Fibroblast of skin of right quadriceps (primary cell): ENCODE data around the gene ELL3.
"Not testable (repeated sequence)": the region's sequence is repeated elsewhere in the genome, so short reads cannot be mapped to it uniquely, and the experiment has no call there.

Experiments used
- DNase-seq: peaks from one replicate; pipeline ENCODE4 v3.0.0-alpha.2; 2013

The ELL3 gene

GRCh38 chr15:43789409-43789808 is 12.6 kb upstream of the ELL3 start:
- DNase-seq: no peak

- no peak for DNase-seq
Observed at GRCh38 chr15:43779016-43779415, 2.2 kb upstream of the ELL3 start.

- peak; percentile 64 for DNase-seq
Observed at GRCh38 chr15:43777267-43777914, 625 bp upstream of the ELL3 start.

- no peak for DNase-seq
Observed at GRCh38 chr15:43776101-43776717, 557 bp downstream of the ELL3 start.

- peak; percentile 58 for DNase-seq
Observed at GRCh38 chr15:43775411-43775965, 1.3 kb downstream of the ELL3 start.

GRCh38 chr15:43774062-43774461 is 2.7 kb downstream of the ELL3 start:
- no peak for DNase-seq

GRCh38 chr15:43772624-43773023 is 4.1 kb downstream of the ELL3 start:
- no peak for DNase-seq

- DNase-seq: no peak
Observed at GRCh38 chr15:43771816-43772215, 5.0 kb downstream of the ELL3 start.

- peak; percentile 59 for DNase-seq
Observed at GRCh38 chr15:43769584-43770228, 7.1 kb downstream of the ELL3 start.

GRCh38 chr15:43763819-43764446 is 12.8 kb downstream of the ELL3 start:
- peak; percentile 22 for DNase-seq

- peak; percentile 81 for DNase-seq
Observed at GRCh38 chr15:43762824-43763223, 13.9 kb downstream of the ELL3 start.

- DNase-seq: no peak
Observed at GRCh38 chr15:43751885-43752284, 24.9 kb downstream of the ELL3 start.

- no peak for DNase-seq
Observed at GRCh38 chr15:43749690-43750345, 26.9 kb downstream of the ELL3 start.

- peak; percentile 13 for DNase-seq
Observed at GRCh38 chr15:43748376-43748775, 28.4 kb downstream of the ELL3 start.

GRCh38 chr15:43746903-43747309 is 29.9 kb downstream of the ELL3 start:
- DNase-seq: peak; percentile 45

GRCh38 chr15:43746245-43746902 is 30.4 kb downstream of the ELL3 start, which contains the start of gene PDIA3:
Gene PDIA3 (plus strand): TSS chr15:43746438. CDS start chr15:43746540, 102 bp downstream.
- DNase-seq: peak; percentile 91

GRCh38 chr15:43735416-43735815 is 41.4 kb downstream of the ELL3 start:
- no peak for DNase-seq

GRCh38 chr15:43728053-43728725 is 48.6 kb downstream of the ELL3 start:
- DNase-seq: peak; percentile 55

- not testable (repeated sequence) for DNase-seq
Observed at GRCh38 chr15:43726306-43726705, 50.5 kb downstream of the ELL3 start.

GRCh38 chr15:43723151-43723550 is 53.6 kb downstream of the ELL3 start:
- DNase-seq: no peak
